NT2/D1 (cell line): Measurements from ENCODE around the gene COL2A1.

Source experiments
- SUZ12 ChIP-seq: IDR thresholded peaks from 2 replicates; pipeline ENCODE4 v1.6.1; 2011; ENCODE audit not compliant: insufficient read length, insufficient read depth; ENCODE audit errors: extremely low read depth
- YY1 ChIP-seq: IDR thresholded peaks from 2 replicates; pipeline ENCODE4 v1.6.1; 2011; ENCODE audit not compliant: insufficient read length, insufficient read depth
- ZNF274 ChIP-seq: IDR thresholded peaks from 2 replicates; pipeline ENCODE4 v1.6.1; 2011; ENCODE audit warnings: mild to moderate bottlenecking, low read depth, low read length

GRCh38 chr12:48018618-48018995 is 14.3 kb upstream of the COL2A1 start:
- no peak for TF ChIP-seq ZNF274
- TF ChIP-seq YY1 = no peak
- no peak for TF ChIP-seq SUZ12
